IPS-15b (cell line): ENCODE data around the gene IGSF9B.

Experiments used
- H3K27me3 ChIP-seq: one replicate; pipeline ENCODE4 v1.6.1; 2013; ENCODE audit warnings: low read length; ENCODE audit not compliant: control insufficient read depth, insufficient read depth
- H3K36me3 ChIP-seq: one replicate; pipeline ENCODE4 v1.6.1; 2013; ENCODE audit warnings: low read length; ENCODE audit not compliant: control insufficient read depth, insufficient read depth
- H3K4me1 ChIP-seq: one replicate; pipeline ENCODE4 v1.6.1; 2013; ENCODE audit warnings: mild to moderate bottlenecking, low read length; ENCODE audit not compliant: control insufficient read depth, insufficient read depth
- H3K4me3 ChIP-seq: one replicate; pipeline ENCODE4 v1.5.1; 2013; ENCODE audit warnings: low read depth, low read length
- H3K9ac ChIP-seq: one replicate; pipeline ENCODE4 v1.6.1; 2013; ENCODE audit warnings: low read depth, mild to moderate bottlenecking, low read length
- H3K9me3 ChIP-seq: one replicate; pipeline ENCODE4 v1.6.1; 2013; ENCODE audit warnings: mild to moderate bottlenecking, low read length; ENCODE audit not compliant: control insufficient read depth, insufficient read depth

The IGSF9B gene

GRCh38 chr11:133982151-133982550 lies 25.4 kb upstream of the IGSF9B start:
- Histone ChIP-seq H3K4me1 (no peaks in the 10 kb centered on the region), H3K9me3 (no peaks in the 10 kb centered on the region), H3K27me3 (no peaks in the 10 kb centered on the region), H3K4me3 (no peak overlapping the region), H3K36me3 (no peaks in the 10 kb centered on the region), H3K9ac (no peak overlapping the region)

- Histone ChIP-seq H3K36me3 (no peaks in the 10 kb centered on the region), H3K9me3 (no peaks in the 10 kb centered on the region), H3K9ac (no peak overlapping the region), H3K27me3 (no peaks in the 10 kb centered on the region), H3K4me3 (no peak overlapping the region), H3K4me1 (no peaks in the 10 kb centered on the region)
Observed at GRCh38 chr11:133981156-133981555, 24.4 kb upstream of the IGSF9B start.

GRCh38 chr11:133980665-133981064 lies 23.9 kb upstream of the IGSF9B start:
- no peaks in the 10 kb centered on the region for H3K9me3 ChIP-seq
- H3K27me3 ChIP-seq = no peaks in the 10 kb centered on the region
- no peak overlapping the region for H3K4me3 ChIP-seq
- no peak overlapping the region for H3K9ac ChIP-seq
- H3K4me1 ChIP-seq = no peaks in the 10 kb centered on the region
- H3K36me3 ChIP-seq = no peaks in the 10 kb centered on the region

GRCh38 chr11:133978794-133979193 lies 22.0 kb upstream of the IGSF9B start:
- no peaks in the 10 kb centered on the region for H3K4me1 ChIP-seq
- H3K27me3 ChIP-seq = no peaks in the 10 kb centered on the region
- no peaks in the 10 kb centered on the region for H3K9me3 ChIP-seq
- H3K36me3 ChIP-seq = no peaks in the 10 kb centered on the region
- no peak overlapping the region for H3K4me3 ChIP-seq
- H3K9ac ChIP-seq = no peak overlapping the region

GRCh38 chr11:133977067-133977677 lies 20.4 kb upstream of the IGSF9B start:
- H3K9ac ChIP-seq = no peak overlapping the region
- H3K4me1 ChIP-seq = no peaks in the 10 kb centered on the region
- no peaks in the 10 kb centered on the region for H3K27me3 ChIP-seq
- H3K9me3 ChIP-seq = no peaks in the 10 kb centered on the region
- no peak overlapping the region for H3K4me3 ChIP-seq
- no peaks in the 10 kb centered on the region for H3K36me3 ChIP-seq

GRCh38 chr11:133975488-133975849 lies 18.7 kb upstream of the IGSF9B start:
- no peaks in the 10 kb centered on the region for H3K9me3 ChIP-seq
- H3K27me3 ChIP-seq = no peaks in the 10 kb centered on the region
- no peaks in the 10 kb centered on the region for H3K36me3 ChIP-seq

GRCh38 chr11:133974836-133975487 lies 18.2 kb upstream of the IGSF9B start:
- H3K27me3 ChIP-seq = no peaks in the 10 kb centered on the region
- no peaks in the 10 kb centered on the region for H3K36me3 ChIP-seq
- H3K4me3 ChIP-seq = no peak overlapping the region
- H3K9me3 ChIP-seq = no peaks in the 10 kb centered on the region
- H3K4me1 ChIP-seq = no peaks in the 10 kb centered on the region
- H3K9ac ChIP-seq = no peak overlapping the region

More at GRCh38 chr11:133975488-133975849, 18.7 kb upstream of the IGSF9B start:
- H3K4me1 ChIP-seq = no peaks in the 10 kb centered on the region
- H3K9ac ChIP-seq = no peak overlapping the region
- H3K4me3 ChIP-seq = no peak overlapping the region

GRCh38 chr11:133971881-133972280 lies 15.1 kb upstream of the IGSF9B start:
- H3K9me3 ChIP-seq = no peaks in the 10 kb centered on the region
- no peak overlapping the region for H3K4me3 ChIP-seq
- H3K9ac ChIP-seq = no peak overlapping the region
- H3K27me3 ChIP-seq = peaks cover 9% of the 10 kb centered on the region
- peaks cover 2% of the 10 kb centered on the region for H3K4me1 ChIP-seq
- no peaks in the 10 kb centered on the region for H3K36me3 ChIP-seq

- no peaks in the 10 kb centered on the region for H3K36me3 ChIP-seq
- peaks cover 13% of the 10 kb centered on the region for H3K27me3 ChIP-seq
Observed at GRCh38 chr11:133969112-133969511, 12.3 kb upstream of the IGSF9B start.

GRCh38 chr11:133968300-133968699 lies 11.5 kb upstream of the IGSF9B start:
- no peak overlapping the region for H3K4me3 ChIP-seq
- peaks cover 13% of the 10 kb centered on the region for H3K27me3 ChIP-seq
- no peaks in the 10 kb centered on the region for H3K36me3 ChIP-seq
- H3K4me1 ChIP-seq = peaks cover 2% of the 10 kb centered on the region
- H3K9ac ChIP-seq = no peak overlapping the region
- H3K9me3 ChIP-seq = no peaks in the 10 kb centered on the region

More at GRCh38 chr11:133969112-133969511, 12.3 kb upstream of the IGSF9B start:
- H3K9me3 ChIP-seq = no peaks in the 10 kb centered on the region
- H3K4me3 ChIP-seq = no peak overlapping the region
- H3K9ac ChIP-seq = no peak overlapping the region
- peaks cover 2% of the 10 kb centered on the region for H3K4me1 ChIP-seq

GRCh38 chr11:133967599-133968238 lies 11.0 kb upstream of the IGSF9B start:
- H3K27me3 ChIP-seq = peaks cover 13% of the 10 kb centered on the region
- peak overlapping the region; percentile 22 for H3K4me3 ChIP-seq
- H3K4me1 ChIP-seq = peaks cover 2% of the 10 kb centered on the region

More at GRCh38 chr11:133967599-133968238, 11.0 kb upstream of the IGSF9B start:
- peak overlapping the region; percentile 60 for H3K9ac ChIP-seq
- H3K36me3 ChIP-seq = no peaks in the 10 kb centered on the region
- no peaks in the 10 kb centered on the region for H3K9me3 ChIP-seq
